OCI-LY7 (cell line): ENCODE measurements around the gene RAB3D. TPM values are rescaled to one million over a fixed set of nuclear protein-coding genes. Genes with fewer than 3 reads are reported as not detected.

Experiments used
- BruUV-seq: library from RNA; stranded (reverse); fragments of 400-500 nt; replicated peaks from 2 replicates; lab custom pipeline; 2021; lab: Mats Ljungman, UMichigan
- CTCF ChIA-PET: fragments of 300-600 bp; sonication (Branson Sonifier 250); formaldehyde crosslinking; loops from one replicate; lab custom pipeline; 2022; ENCODE audit warnings: antibody characterized with exemption; ENCODE audit not compliant: unreplicated experiment; lab: Charles Lee
- POLR2A ChIA-PET: fragments of 300-600 bp; sonication (Branson Sonifier 250); formaldehyde crosslinking; loops from one replicate; lab custom pipeline; 2022; ENCODE audit warnings: antibody characterized with exemption; lab: Charles Lee
- DNase-seq: peaks from one replicate; pipeline ENCODE4 v3.0.0-alpha.2; 2015; ENCODE audit warnings: low spot score
- H2AFZ ChIP-seq: fragments of 200-600 bp; sonication (generic), shearing (Covaris generic); 2 replicates; pipeline ENCODE4 v1.6.1; 2014; ENCODE audit warnings: mild to moderate bottlenecking, antibody characterized with exemption, low read length, moderate library complexity
- H3K27ac ChIP-seq: fragments of 200-600 bp; sonication (generic); 2 replicates; pipeline ENCODE4 v1.5.1; 2014; ENCODE audit warnings: mixed run types, low read depth, mild to moderate bottlenecking, moderate library complexity, low read length, inconsistent platforms; ENCODE audit not compliant: poor library complexity, severe bottlenecking
- H3K36me3 ChIP-seq: fragments of 200-600 bp; sonication (generic); 2 replicates; pipeline ENCODE4 v1.6.1; 2014; ENCODE audit warnings: mild to moderate bottlenecking, antibody characterized with exemption, low read length, moderate library complexity, mixed read lengths; ENCODE audit not compliant: insufficient read depth
- H3K4me1 ChIP-seq: fragments of 200-600 bp; sonication (generic); 2 replicates; pipeline ENCODE4 v1.5.1; 2014; ENCODE audit warnings: mild to moderate bottlenecking, low read length; ENCODE audit not compliant: insufficient read depth, poor library complexity, severe bottlenecking
- H3K4me2 ChIP-seq: fragments of 200-600 bp; sonication (generic); 2 replicates; pipeline ENCODE4 v1.6.1; 2014; ENCODE audit warnings: mild to moderate bottlenecking, low read length
- H3K4me3 ChIP-seq: fragments of 200-600 bp; sonication (generic); 2 replicates; pipeline ENCODE4 v1.5.1; 2014; ENCODE audit warnings: mild to moderate bottlenecking, low read depth, low read length; ENCODE audit not compliant: poor library complexity, severe bottlenecking
- H3K79me2 ChIP-seq: fragments of 200-600 bp; sonication (generic); 2 replicates; pipeline ENCODE4 v1.6.1; 2016; ENCODE audit warnings: low read depth, mild to moderate bottlenecking, low read length, moderate library complexity, mixed read lengths; ENCODE audit not compliant: insufficient read depth
- H3K9me2 ChIP-seq: fragments of 200-600 bp; sonication (generic); 2 replicates; pipeline ENCODE4 v1.6.1; 2016; ENCODE audit warnings: mild to moderate bottlenecking, low read length, mixed read lengths; ENCODE audit not compliant: insufficient read depth
- H3K9me3 ChIP-seq: fragments of 200-600 bp; sonication (generic); 2 replicates; pipeline ENCODE4 v1.6.1; 2014; ENCODE audit warnings: mild to moderate bottlenecking, mixed run types, low read length, mixed read lengths
- H4K20me1 ChIP-seq: fragments of 200-600 bp; sonication (generic); 2 replicates; pipeline ENCODE4 v1.6.1; 2014; ENCODE audit warnings: mild to moderate bottlenecking, antibody characterized with exemption, low read length, moderate library complexity, mixed read lengths; ENCODE audit not compliant: insufficient read depth
- CTCF ChIP-seq: fragments of 200-600 bp; sonication (generic); conservative IDR thresholded peaks from 2 replicates; pipeline ENCODE4 v1.5.1; 2014; ENCODE audit warnings: mild to moderate bottlenecking, antibody characterized with exemption, low read length, moderate library complexity, mixed read lengths
- EZH2phosphoT487 ChIP-seq: fragments of 200-600 bp; sonication (generic); IDR thresholded peaks from 2 replicates; pipeline ENCODE4 v1.6.1; 2018; ENCODE audit warnings: low read depth, borderline replicate concordance, mild to moderate bottlenecking, mixed run types, antibody characterized with exemption, low read length, moderate library complexity, mixed read lengths
- intact Hi-C: fragments of 100-400 bp; cut with micrococcal nuclease; formaldehyde crosslinking; loops from one replicate; pipeline ENCODE4 v1.10.0; 2022; ENCODE audit not compliant: unreplicated experiment
- total RNA-seq, 2 experiments: library from RNA; depleted of rRNA in 1 of 2; stranded (reverse); fragments of >200 nt in 1 of 2; shearing (Covaris generic) in 1 of 2; gene quantifications; 2 replicates each; pipeline ENCODE4 v1.2.3, GENCODE V29; 2014 to 2022

The RAB3D gene
- total RNA-seq, 2 experiments from 2014 or later = 1.9 to 8.4 TPM

- Histone ChIP-seq H3K4me1 (no peaks in the 10 kb centered on the region), H3K9me3 (no peaks in the 10 kb centered on the region), H3K79me2 (no peaks in the 10 kb centered on the region), H3K36me3 (no peaks in the 10 kb centered on the region), H2AFZ (no peak overlapping the region), H3K27ac (no peak overlapping the region), H3K9me2 (no peaks in the 10 kb centered on the region), H4K20me1 (no peaks in the 10 kb centered on the region), H3K4me2 (no peak overlapping the region), H3K4me3 (no peak overlapping the region)
- POLR2A ChIA-PET = no interaction called here
- TF ChIP-seq CTCF (no peak), EZH2phosphoT487 (no peak)
- no TSS peak for BruUV-seq
- CTCF ChIA-PET = no interaction called here
- no peak for DNase-seq
- intact Hi-C loops = no loop called here
These were observed 8.0 kb downstream of the RAB3D start for GRCh38 chr19:11331502-11331901.

- CTCF ChIA-PET = no interaction called here
- no peak overlapping the region for H3K4me3 ChIP-seq
- no peak for DNase-seq
- H2AFZ ChIP-seq = no peak overlapping the region
- H3K79me2 ChIP-seq = no peaks in the 10 kb centered on the region
- no peaks in the 10 kb centered on the region for H3K9me3 ChIP-seq
- H3K4me2 ChIP-seq = no peak overlapping the region
- H3K4me1 ChIP-seq = no peaks in the 10 kb centered on the region
- no peaks in the 10 kb centered on the region for H4K20me1 ChIP-seq
- H3K36me3 ChIP-seq = no peaks in the 10 kb centered on the region
- no peak overlapping the region for H3K27ac ChIP-seq
- TF ChIP-seq CTCF (no peak), EZH2phosphoT487 (no peak)
- no peaks in the 10 kb centered on the region for H3K9me2 ChIP-seq
- intact Hi-C loops = no loop called here
- POLR2A ChIA-PET = no interaction called here
- no TSS peak for BruUV-seq
These were observed 9.3 kb downstream of the RAB3D start for GRCh38 chr19:11330127-11330526.

- Histone ChIP-seq H3K9me3 (no peaks in the 10 kb centered on the region), H3K27ac (no peak overlapping the region), H3K4me1 (peaks cover 11% of the 10 kb centered on the region), H2AFZ (no peak overlapping the region), H3K36me3 (no peaks in the 10 kb centered on the region), H3K9me2 (no peaks in the 10 kb centered on the region), H3K4me3 (no peak overlapping the region), H3K79me2 (no peaks in the 10 kb centered on the region), H4K20me1 (no peaks in the 10 kb centered on the region), H3K4me2 (no peak overlapping the region)
- intact Hi-C loops = no loop called here
- CTCF ChIA-PET = no interaction called here
- TF ChIP-seq EZH2phosphoT487 (no peak), CTCF (no peak)
- POLR2A ChIA-PET = no interaction called here
- no TSS peak for BruUV-seq
- DNase-seq = no peak
These were observed 13.9 kb downstream of the RAB3D start for GRCh38 chr19:11325544-11325943.
